RKO (cell line): ENCODE data around the gene CDC42EP4.
A peak's percentile ranks its signal among the peaks of the same experiment; 100 is the strongest.
"Not testable (repeated sequence)": the region's sequence is repeated elsewhere in the genome, so short reads cannot be mapped to it uniquely, and the experiment has no call there.

Experiments used
- DNase-seq: peaks from one replicate; pipeline ENCODE4 v3.0.0-alpha.2; 2016; ENCODE audit warnings: low spot score

The CDC42EP4 gene

DNA sequence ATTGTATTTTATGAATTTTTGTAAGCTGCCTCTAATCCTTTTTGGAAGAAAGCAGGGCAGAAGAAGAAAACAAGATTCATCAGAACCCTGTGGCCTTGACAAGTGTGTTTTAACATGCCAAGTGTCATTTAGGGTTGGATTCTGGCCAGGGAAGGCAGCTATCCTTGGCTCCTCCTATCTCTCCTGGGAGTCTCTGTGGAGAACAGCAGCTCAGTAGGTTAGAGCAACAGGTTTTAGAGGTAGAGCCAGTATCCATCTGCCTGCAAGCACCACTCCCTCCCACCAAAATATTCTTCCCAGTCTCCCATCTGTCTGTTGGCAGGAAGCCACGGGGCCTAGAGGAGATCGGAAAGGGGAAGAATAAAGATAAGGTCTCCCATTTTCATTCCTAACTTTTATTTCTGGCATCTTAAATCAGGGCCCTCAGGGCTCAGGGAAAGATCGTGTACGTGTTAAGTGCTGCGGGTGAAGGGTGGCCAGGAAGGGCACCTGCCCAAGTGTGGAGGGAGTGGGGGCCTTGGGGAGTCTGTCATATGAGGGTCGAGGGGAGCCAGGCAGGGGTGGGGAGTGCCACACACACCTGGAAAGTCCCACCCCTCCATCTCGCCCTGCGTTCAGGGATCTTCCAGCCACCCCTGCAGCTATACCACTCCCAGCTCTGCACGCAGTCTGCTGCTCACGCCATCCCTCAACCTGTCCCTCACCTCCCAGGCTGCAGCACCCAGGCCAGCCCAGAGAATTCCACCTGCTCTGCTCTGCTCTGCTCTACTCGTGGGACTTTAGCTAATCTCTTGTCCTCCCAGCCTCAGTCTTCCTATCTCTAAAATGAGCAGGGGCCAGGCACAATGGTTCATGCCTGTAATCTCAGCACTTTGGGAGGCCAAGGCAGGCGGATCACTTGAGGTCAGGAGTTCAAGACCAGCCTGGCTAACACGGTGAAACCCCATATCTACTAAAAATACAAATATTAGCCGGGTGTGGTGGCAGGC lies 33.0 kb downstream of the CDC42EP4 start:
- DNase-seq: no peak

DNA sequence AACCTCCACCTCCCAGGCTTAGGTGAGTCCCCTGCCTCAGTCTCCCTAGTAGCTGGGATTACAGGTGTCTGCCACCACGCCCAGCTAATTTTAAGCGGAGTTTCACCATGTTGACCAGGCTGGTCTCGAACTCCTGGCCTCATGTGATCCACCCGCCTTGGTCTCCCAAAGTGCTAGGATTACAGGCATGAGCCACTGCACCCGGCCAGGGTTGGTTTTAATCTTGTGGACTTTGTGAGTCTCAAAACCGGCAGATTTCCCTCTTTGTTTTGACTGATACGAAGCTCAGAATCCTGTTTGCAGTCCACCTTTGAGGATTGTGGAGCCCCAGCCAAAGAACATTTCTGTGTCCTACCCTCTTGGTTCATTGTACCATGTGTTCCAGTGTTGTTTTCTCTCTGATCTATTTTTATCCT lies 33.7 kb downstream of the CDC42EP4 start:
- DNase-seq: no peak

DNA sequence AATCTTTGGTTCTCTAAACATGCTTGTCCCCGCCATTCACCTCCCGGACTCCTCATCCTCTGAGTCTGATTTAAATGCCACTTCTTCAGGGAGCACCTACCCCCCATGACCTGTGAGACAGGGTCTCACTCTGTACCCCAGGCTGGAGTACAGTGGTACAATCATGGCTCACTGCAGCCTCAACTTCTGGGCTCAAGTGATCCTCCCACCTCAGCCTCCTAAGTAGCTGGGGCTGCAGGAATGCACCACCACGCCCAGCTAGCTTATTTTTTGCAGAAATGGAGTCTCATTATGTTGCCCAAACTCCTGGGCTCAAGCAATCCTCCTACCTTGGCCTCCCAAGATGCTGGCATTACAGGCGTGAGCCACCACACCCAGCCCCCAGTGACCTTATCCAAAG lies 37.3 kb downstream of the CDC42EP4 start:
- DNase-seq: no peak

DNA sequence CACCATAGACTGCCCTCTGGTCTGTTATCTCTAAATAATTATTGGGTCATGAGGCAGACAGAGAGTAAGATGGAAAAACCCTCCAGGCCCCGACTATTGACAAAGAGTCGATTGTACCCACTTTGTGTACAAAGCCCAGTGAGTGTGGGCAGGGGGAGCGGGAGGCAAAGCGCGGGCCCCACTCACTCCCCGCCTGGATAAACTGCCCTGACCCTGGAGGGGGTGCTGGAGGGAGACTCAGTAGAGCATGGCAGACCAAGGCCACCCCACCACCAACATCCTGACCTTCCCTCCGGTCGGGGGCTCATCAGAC lies 38.9 kb downstream of the CDC42EP4 start:
- DNase-seq: no peak

DNA sequence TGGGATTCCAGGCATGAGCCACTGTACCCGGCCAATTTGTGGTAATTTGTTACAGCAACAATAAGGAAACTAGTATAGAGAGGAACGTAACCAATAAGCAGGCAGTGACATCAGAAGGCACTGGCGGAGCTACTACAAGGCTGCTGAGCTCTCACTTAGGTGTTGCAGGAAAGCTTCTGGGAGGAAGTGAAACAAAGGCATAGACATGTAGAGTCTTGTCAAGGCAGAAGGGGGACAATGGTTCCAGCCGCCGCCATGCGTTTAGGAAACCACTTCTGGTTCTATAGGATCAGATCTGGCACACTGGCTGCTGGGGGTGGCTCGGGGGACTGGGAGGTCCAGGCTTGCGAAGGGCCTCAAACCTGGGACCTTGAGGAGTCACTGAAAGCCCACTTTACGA lies 40.7 kb downstream of the CDC42EP4 start:
- DNase-seq: no peak

DNA sequence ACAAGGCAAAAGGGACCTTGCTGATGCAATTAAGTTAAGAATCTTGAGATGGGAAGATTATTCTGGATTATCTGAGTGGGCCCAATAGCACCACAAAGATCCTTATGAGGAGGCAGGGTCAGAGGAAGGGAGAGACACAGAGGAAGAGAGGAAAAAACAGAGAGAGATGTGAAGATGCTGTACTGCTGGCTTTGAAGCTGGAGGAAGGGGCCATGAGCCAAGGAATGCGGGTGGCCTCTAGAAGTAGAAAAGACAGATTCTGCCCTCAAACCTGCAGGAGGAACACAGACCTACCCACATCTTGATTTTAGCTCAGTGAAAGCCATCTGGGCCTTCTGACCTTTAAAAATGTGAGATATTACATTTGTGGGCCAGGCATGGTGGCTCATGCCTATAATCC lies 42.0 kb downstream of the CDC42EP4 start:
- DNase-seq: no peak

DNA sequence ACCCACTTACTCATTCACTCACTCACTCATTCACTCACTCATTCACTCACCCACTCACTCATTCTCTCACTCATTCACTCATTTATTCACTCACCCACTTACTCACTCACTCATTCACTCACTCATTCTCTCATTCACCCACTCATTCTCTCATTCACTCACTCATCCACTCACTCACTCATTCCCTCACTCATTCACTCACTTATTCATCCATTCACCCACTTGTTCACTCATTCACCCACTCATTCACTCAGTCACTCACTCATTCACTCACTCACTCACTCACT lies 42.5 kb downstream of the CDC42EP4 start:
- DNase-seq: no peak

DNA sequence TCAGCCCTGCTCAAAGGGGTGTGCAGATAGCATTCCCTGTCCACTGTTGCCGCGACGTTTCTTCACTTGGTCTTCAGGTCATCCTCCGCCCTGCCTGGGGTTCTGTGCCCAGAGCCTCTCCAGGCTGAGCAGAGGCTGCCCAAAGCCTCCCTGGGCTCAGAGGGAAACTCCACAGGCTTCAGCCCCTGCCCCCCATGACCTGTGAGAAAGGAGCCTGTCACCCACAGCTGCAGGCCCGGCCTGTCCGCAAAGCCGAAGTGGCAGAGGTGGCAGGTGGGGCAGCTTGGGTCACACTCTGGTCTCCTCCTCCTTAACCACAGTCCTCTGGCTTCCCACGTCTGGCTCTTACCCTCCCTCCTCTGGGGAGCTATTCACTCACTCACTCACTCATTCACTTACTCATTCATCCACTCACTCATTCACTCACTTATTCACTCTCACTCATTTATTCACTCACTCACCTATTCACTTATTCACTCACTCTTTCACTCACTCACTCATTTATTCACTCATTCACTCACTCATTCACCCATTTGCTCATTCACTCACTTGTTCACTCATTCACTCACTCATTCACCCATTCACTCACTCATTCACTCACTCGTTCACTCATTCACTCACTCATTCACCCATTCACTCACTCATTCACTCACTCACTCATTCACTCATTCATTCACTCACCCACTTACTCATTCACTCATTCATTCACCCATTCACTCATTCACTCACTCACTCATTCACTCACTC lies 43.0 kb downstream of the CDC42EP4 start:
- peak; percentile 16 for DNase-seq

DNA sequence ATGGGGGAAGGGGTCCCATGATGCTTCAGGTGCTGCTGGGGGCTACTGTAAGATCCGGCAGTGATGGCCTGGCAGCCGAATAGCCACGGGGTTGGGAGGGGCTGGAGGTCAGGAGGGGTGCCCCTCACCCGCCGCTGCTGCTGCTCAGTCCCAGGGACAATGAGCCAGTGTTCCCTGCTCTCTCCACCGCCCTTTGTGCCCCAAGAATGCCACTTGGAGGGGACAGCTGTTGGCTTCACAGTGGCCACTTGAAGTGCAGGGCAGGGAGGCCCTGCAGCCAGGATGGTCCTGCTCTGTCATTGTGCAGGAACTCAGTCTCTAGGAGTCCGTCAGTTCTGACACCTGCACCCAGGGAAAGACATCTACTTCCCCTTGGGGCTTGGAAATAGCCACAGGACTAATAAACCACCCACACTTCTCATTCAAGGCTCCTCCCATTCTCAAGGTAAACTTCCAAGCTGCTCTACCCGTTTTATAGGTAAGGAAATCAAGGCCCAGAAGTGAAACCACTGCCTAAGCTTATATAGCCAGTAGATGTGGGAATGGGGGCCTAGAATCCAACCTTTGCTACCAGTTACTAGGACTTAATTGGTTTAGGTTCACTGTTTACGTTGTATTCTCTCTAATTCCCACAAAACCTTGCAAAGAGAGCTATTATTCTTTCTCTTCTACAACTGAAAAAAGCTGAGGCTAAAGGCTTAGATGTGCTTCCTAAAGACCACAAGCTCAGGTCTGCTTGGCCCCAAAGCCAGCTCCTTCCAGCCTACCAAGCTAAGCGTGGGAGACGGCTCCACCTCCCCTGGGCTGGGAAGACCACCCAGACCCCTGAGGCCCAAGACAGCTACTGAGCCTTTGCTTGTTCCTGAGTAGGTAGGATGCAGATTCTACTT lies 43.9 kb downstream of the CDC42EP4 start:
- DNase-seq: no peak

DNA sequence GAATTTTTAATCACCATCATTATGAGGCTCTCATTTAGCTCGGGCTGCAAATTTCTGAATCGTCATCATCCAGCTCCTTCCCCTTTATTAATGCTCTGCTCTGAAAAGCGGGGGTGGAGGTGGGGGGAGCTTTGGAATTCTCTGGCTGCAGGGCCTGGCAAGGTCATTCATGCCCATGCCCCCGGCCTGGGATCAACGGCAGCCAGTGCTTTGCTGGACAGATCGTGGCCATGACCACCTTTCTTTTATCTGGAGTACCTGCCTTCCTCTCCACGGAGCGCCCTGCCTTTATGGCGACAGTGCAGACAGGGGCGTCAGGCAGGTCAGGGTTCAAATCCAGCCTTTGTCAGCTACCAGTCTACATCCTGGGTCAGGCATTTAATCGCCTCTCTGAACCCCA lies 45.0 kb downstream of the CDC42EP4 start:
- no peak for DNase-seq

DNA sequence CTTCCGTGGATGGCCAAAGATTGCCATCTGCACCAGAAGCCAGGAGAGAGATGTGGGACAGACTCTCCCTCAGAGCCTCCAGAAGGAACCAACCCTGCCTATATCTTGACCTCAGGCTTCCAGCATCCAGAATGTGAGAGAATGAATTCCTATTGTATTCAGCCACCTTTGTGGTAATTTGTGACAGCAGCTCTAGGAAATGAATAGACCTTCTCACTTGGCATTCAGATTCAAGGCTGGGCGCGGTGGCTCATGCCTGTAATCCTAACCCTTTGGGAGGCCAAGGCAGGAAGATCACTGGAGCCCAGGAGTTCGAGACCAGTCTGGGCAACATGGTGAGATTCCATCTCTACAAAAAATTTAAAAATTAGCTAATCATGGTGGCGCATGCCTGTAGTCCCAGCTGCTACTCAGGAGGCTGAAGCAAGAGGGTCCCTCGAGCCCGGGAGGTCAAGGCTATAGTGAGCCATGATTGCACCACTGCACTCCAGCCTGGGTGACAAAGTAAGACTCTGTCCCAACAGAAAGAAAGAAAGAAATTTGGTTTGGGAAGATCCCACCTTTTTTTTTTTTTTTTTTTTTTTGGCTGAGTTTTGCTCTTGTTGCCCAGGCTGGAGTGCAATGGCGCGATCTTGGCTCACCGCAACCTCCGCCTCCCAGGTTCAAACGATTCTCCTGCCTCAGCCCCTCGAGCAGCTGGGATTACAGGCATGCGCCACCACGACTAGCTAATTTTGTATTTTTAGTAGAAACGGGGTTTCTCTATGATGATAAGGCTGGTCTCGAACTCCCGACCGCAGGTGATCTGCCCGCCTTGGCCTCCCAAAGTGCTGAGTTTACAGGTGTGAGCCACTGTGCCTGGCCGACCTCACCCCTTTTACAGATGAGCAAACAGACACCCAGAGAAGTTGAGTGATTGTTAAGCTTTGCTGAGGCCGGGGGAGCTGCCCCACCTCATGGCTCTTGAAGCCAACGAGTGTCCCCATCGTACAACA lies 45.9 kb downstream of the CDC42EP4 start:
- DNase-seq: no peak

DNA sequence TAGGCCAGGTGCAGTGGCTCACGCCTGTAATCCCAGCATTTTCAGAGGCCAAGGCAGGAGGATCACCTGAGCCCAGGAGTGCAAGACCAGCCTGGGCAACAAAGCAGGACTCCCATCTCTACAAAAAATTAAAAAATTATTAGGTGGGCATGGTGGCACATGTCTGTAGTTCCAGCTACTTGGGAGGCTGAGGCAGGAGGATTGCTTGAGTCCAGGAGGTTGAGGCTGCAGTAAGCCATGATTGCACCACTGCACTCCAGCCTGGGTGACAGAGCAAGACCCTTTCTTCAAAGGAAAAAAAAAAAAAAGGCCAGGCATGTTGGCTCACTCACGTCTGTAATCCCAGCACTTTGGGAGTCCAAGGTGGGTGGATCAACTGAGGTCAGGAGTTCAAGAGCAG lies 47.4 kb downstream of the CDC42EP4 start:
- DNase-seq: not testable (repeated sequence)

DNA sequence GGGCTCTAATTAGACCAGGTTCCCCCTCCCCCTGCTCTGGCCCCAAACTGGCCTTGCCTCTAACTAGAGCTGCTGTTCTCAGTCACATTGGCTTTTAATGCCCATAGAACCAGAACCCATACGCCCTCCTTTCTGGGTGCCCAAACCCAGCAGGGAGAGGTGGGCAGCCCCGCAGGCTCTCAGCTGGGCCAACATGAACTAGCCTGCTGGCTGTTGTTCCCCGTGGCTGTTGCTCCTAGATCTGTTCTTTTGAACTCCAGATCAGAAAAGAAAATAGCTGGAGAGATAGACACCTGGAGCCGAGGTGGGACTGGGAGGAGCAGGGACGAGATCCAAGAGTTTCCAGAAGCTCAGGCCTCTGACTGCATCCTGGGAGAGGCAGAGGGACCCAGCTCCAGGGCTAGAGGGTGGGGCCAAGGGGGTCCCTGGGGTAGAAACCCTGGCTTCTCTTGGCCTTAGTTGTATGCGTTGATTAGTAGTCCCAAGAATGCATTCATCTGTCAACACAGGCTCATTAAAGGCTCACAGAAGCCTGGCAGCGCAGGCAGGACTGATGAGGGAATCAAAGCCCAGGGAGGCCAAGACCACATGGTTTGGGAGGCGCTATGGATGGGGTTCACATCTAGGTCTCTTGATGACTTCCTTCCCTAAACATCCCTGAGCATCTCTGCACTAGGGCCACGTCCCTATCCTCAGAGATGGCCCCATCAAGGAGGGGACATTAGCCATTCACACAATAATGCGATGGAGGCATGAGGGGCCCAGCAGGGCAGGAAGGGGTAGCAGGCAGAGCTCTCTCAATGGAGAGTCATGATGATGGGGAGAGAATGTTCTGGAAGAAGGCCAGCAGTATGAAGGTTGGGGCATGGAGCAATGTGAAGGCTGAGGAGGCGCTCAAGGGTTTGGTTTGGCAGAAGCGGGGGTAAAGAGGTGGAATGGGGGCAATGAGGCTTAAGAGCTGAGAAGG lies 48.8 kb downstream of the CDC42EP4 start:
- no peak for DNase-seq

DNA sequence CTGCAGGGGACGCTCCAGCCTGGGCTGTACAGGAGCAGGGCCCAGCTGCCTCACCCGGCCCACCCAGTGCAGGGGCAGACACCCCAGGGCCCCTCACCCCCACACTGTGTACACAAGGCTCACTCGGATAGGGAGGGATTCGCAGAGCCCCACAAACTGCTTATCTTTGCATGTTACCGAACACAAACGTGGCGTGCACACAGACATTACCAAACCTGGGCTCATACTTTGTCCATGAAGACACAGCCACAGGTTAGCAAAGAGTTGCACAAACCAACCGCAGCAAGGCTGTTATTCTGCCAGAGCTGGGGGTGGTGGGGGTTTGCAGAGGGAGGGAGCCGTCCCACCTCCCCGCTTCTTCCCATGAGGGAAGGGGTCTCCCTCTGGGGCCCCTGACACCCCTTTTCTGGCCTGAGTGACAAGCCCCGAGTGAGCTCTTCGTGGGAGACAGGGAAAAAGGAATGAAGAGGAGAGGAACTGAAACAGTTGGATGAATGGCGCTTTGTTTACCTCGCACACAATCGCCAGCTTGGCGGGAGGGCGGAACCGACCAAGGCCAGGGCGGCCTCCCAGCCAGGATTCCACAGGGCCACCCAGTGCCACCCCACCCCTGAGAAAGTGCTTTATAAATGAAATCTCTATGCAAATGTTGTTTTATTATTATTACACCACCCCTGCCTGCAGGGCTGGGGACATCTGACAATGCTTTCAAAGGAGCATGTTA lies 49.7 kb downstream of the CDC42EP4 start:
- no peak for DNase-seq

DNA sequence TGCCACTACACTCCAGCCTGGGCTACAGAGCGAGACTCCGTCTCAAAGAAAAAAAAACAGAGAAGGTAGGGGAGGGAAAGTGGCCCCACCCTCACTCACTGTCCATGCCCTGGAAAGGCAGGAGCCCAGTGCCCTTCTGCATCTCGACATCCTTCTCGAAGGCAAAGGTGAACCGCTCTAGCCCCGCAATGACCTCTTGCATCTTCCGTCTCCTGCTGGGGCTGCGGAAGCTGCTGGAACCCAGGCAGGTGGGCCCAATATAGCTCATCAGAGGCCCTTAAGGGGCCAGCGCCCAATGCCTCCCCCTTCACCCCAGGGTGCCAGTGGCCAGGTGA lies 50.2 kb downstream of the CDC42EP4 start, which contains the start of gene CPSF4L:
CPSF4L (minus strand) TSS at position 264 of the 335 bp plus-strand sequence; CDS start at position 202, 62 bp downstream.
- DNase-seq: no peak

DNA sequence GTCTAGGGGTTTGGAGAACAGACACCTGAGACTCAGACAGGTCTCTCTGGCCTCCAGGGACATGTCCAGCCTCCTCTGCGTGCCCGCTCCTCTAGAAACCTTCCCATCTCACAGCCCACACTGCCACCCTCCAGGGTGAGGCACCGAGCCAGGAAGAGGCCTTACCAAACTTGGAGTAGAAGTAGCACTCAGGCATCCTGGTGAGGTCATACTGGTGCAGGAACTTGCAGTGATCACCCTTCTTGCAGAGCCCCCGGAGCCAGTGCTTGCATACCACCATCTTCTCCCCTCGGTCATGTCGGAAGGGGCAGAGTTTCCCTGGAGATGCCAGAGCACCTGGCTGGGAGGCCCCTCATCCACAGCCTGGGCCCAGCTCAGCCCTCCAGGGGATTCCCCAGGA lies 54.3 kb downstream of the CDC42EP4 start:
- no peak for DNase-seq

DNA sequence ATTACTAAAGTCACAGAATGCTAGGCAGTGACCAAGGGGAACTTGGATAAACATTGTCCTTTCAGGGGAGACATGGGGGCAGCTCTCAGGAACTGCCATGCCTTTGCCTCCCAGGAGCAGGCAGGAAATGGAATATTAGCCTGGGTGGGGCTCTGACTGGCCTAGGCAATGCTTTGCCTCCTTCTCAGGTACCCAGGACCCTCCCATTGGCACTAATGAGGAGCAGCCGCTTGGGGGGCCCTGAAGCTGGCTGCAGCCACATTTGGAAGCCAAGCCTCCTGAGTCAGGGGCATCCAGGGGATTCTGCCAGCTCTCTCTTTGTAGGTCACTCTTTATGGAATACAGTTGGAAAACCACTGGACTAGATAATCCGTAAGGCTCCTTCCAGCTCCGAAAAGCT lies 55.6 kb downstream of the CDC42EP4 start:
- no peak for DNase-seq

DNA sequence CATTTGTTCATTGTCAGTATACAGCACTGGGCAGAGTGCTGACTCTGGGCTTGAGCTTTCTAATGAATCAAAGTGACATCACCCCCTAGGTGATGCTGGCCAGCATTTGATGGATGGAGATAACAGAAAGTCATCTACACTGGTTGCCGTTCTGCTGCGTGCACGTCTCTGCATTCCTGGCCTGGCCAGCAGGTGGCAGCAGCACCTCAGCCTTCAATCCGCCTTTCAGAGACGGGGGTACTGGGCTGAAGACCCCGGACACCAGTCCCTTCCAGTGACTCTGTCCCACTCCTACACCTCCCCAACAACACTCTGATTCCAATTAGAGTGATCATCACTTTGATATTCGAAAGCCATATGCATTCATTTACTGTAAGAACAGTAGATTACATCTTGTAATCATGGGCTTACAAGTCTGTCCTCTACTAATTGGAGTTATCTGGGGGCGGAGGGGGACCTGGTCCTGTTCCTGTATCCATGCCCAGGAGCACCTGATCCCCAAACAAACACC lies 56.1 kb downstream of the CDC42EP4 start:
- peak; percentile 79 for DNase-seq

DNA sequence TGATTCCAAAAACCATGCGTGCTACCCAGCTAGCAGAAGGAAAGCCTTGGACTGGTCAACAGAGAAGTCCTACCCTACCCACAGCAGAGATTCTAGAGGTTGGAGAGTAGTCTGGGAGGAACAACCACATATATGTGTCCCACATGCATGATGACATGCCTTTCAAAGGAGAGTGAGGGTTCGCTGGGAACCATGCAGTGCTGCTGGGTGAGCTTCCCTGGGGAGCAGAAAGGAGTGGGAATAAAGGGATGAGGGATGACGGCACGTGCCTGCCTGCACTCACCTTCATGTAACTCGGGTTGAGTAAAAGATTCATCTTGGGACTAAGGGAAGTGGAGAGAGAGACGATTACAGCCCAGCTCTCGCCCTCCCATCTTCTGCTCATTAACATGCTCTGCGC lies 59.9 kb downstream of the CDC42EP4 start:
- no peak for DNase-seq
